IPS DF 6.9 (cell line): ENCODE data around the gene GPAT2.
"Not testable (repeated sequence)": the region's sequence is repeated elsewhere in the genome, so short reads cannot be mapped to it uniquely, and the experiment has no call there.

Experiments
- DNase-seq: peaks from one replicate; pipeline ENCODE4 v3.0.0-alpha.2; 2013; ENCODE audit warnings: low read depth, low spot score
- H3K27ac ChIP-seq: one replicate; pipeline ENCODE4 v1.5.1; 2013; ENCODE audit warnings: low read length, control low read depth
- H3K27me3 ChIP-seq: 2 replicates; pipeline ENCODE4 v1.6.1; 2013; ENCODE audit warnings: mild to moderate bottlenecking, low read length; ENCODE audit not compliant: control insufficient read depth, insufficient read depth
- H3K36me3 ChIP-seq: 2 replicates; pipeline ENCODE4 v1.6.1; 2013; ENCODE audit warnings: low read length; ENCODE audit not compliant: control insufficient read depth, insufficient read depth
- H3K4me1 ChIP-seq: 2 replicates; pipeline ENCODE4 v1.6.1; 2013; ENCODE audit warnings: low read length; ENCODE audit not compliant: control insufficient read depth, insufficient read depth
- H3K4me3 ChIP-seq: 2 replicates; pipeline ENCODE4 v1.5.1; 2013; ENCODE audit warnings: mild to moderate bottlenecking, low read length
- H3K9me3 ChIP-seq: 2 replicates; pipeline ENCODE4 v1.6.1; 2013; ENCODE audit warnings: low read length, inconsistent platforms; ENCODE audit not compliant: control insufficient read depth, insufficient read depth
- WGBS: extraction: QIAGEN DNeasy Blood & Tissue Kit; methylation state at CpG from one replicate; pipeline ENCODE4 v1.1.7; 2013; ENCODE audit warnings: mixed read lengths, missing lambda C conversion rate; ENCODE audit not compliant: insufficient read length, insufficient coverage; 5-methylcytosine and 5-hydroxymethylcytosine counted together

The GPAT2 gene

GRCh38 chr2:96064760-96065159 lies 30.0 kb upstream of the GPAT2 start:
- H3K4me3 ChIP-seq, H3K9me3 ChIP-seq, H3K27ac ChIP-seq, DNase-seq, H3K4me1 ChIP-seq, H3K36me3 ChIP-seq, H3K27me3 ChIP-seq: not testable (repeated sequence)

- H3K27me3 ChIP-seq, H3K9me3 ChIP-seq, DNase-seq, H3K4me1 ChIP-seq, H3K4me3 ChIP-seq, H3K36me3 ChIP-seq, H3K27ac ChIP-seq: not testable (repeated sequence)
- no CpG with 5 or more reads among the region's 3 CpGs for WGBS
Measured at GRCh38 chr2:96064047-96064675, 29.4 kb upstream of the GPAT2 start.

GRCh38 chr2:96063116-96063899 lies 28.6 kb upstream of the GPAT2 start:
- not testable (repeated sequence) for H3K27me3 ChIP-seq, H3K4me1 ChIP-seq, H3K27ac ChIP-seq, H3K36me3 ChIP-seq, DNase-seq, H3K9me3 ChIP-seq, H3K4me3 ChIP-seq
- no CpG with 5 or more reads among the region's 12 CpGs for WGBS

GRCh38 chr2:96062483-96062882 lies 27.8 kb upstream of the GPAT2 start:
- H3K27ac ChIP-seq, H3K36me3 ChIP-seq, H3K4me1 ChIP-seq, DNase-seq, H3K9me3 ChIP-seq, H3K4me3 ChIP-seq, H3K27me3 ChIP-seq: not testable (repeated sequence)
- WGBS = no CpG with 5 or more reads among the region's 5 CpGs

GRCh38 chr2:96061901-96062300 lies 27.2 kb upstream of the GPAT2 start:
- H3K27ac ChIP-seq, H3K4me1 ChIP-seq, DNase-seq, H3K27me3 ChIP-seq, H3K36me3 ChIP-seq, H3K9me3 ChIP-seq, H3K4me3 ChIP-seq: not testable (repeated sequence)
- WGBS = no CpG with 5 or more reads among the region's 9 CpGs

GRCh38 chr2:96061197-96061817 lies 26.6 kb upstream of the GPAT2 start:
- H3K27me3 ChIP-seq, H3K9me3 ChIP-seq, H3K4me3 ChIP-seq, H3K36me3 ChIP-seq, DNase-seq, H3K4me1 ChIP-seq, H3K27ac ChIP-seq: not testable (repeated sequence)
- no CpG with 5 or more reads among the region's 8 CpGs for WGBS

GRCh38 chr2:96060325-96060724 lies 25.6 kb upstream of the GPAT2 start:
- H3K4me1 ChIP-seq, DNase-seq, H3K36me3 ChIP-seq, H3K27ac ChIP-seq, H3K27me3 ChIP-seq, H3K9me3 ChIP-seq, H3K4me3 ChIP-seq: not testable (repeated sequence)
- WGBS = no CpG with 5 or more reads among the region's 10 CpGs

- H3K27me3 ChIP-seq, DNase-seq, H3K36me3 ChIP-seq, H3K9me3 ChIP-seq, H3K27ac ChIP-seq, H3K4me3 ChIP-seq, H3K4me1 ChIP-seq: not testable (repeated sequence)
- no CpG with 5 or more reads among the region's 6 CpGs for WGBS
Measured at GRCh38 chr2:96059443-96059842, 24.7 kb upstream of the GPAT2 start.

- not testable (repeated sequence) for H3K27me3 ChIP-seq, DNase-seq, H3K36me3 ChIP-seq, H3K9me3 ChIP-seq, H3K27ac ChIP-seq, H3K4me1 ChIP-seq, H3K4me3 ChIP-seq
- no CpG with 5 or more reads among the region's 6 CpGs for WGBS
Measured at GRCh38 chr2:96055830-96056229, 21.1 kb upstream of the GPAT2 start.

GRCh38 chr2:96054537-96054936 lies 19.8 kb upstream of the GPAT2 start:
- not testable (repeated sequence) for DNase-seq, H3K27ac ChIP-seq, H3K36me3 ChIP-seq, H3K9me3 ChIP-seq, H3K4me3 ChIP-seq, H3K4me1 ChIP-seq, H3K27me3 ChIP-seq
- WGBS = no CpG with 5 or more reads among the region's 7 CpGs

- H3K27ac ChIP-seq, H3K4me1 ChIP-seq, H3K27me3 ChIP-seq, H3K4me3 ChIP-seq, DNase-seq, H3K36me3 ChIP-seq, H3K9me3 ChIP-seq: not testable (repeated sequence)
- WGBS = no CpG with 5 or more reads among the region's 7 CpGs
Measured at GRCh38 chr2:96053385-96053784, 18.7 kb upstream of the GPAT2 start.
